Fibroblast of skin of left quadriceps (primary cell): ENCODE measurements around the gene FARS2.

Source experiments
- DNase-seq, 2 experiments: peaks; one replicate each; pipeline ENCODE4 v3.0.0-alpha.2; 2013; ENCODE audit warnings: low read depth in 2 of 2

The FARS2 gene

GRCh38 chr6:5260661-5261544 is at the start of gene FARS2, which contains the start of gene LYRM4:
FARS2 (plus strand) TSS chr6:5261513.
LYRM4 (minus strand) TSS chr6:5260950; CDS start chr6:5260733, 217 bp downstream.
- DNase-seq = peak; percentile 75 to 79

- no peak for DNase-seq
Observed at GRCh38 chr6:5213836-5214235, 47.5 kb upstream of the FARS2 start.

GRCh38 chr6:5214570-5215052 is 46.7 kb upstream of the FARS2 start:
- DNase-seq = peak; percentile 54 to 56

- no peak for DNase-seq
Observed at GRCh38 chr6:5215159-5215558, 46.2 kb upstream of the FARS2 start.

GRCh38 chr6:5215799-5216198 is 45.5 kb upstream of the FARS2 start:
- DNase-seq = no peak

- no peak for DNase-seq
Observed at GRCh38 chr6:5217356-5217755, 44.0 kb upstream of the FARS2 start.

- DNase-seq = no peak
Observed at GRCh38 chr6:5219011-5219691, 42.2 kb upstream of the FARS2 start.

- DNase-seq = no peak
Observed at GRCh38 chr6:5220443-5220842, 40.9 kb upstream of the FARS2 start.

GRCh38 chr6:5223309-5223708 is 38.0 kb upstream of the FARS2 start:
- DNase-seq = no peak

GRCh38 chr6:5229356-5229755 is 32.0 kb upstream of the FARS2 start:
- DNase-seq = no peak

GRCh38 chr6:5230081-5230480 is 31.2 kb upstream of the FARS2 start:
- no peak for DNase-seq

- DNase-seq = no peak
Observed at GRCh38 chr6:5231289-5231688, 30.0 kb upstream of the FARS2 start.

GRCh38 chr6:5234874-5235273 is 26.4 kb upstream of the FARS2 start:
- DNase-seq = no peak

- no peak for DNase-seq
Observed at GRCh38 chr6:5235830-5236229, 25.5 kb upstream of the FARS2 start.

GRCh38 chr6:5237805-5238204 is 23.5 kb upstream of the FARS2 start:
- DNase-seq = no peak

- DNase-seq = no peak
Observed at GRCh38 chr6:5238336-5238735, 23.0 kb upstream of the FARS2 start.

GRCh38 chr6:5241252-5241651 is 20.1 kb upstream of the FARS2 start:
- DNase-seq = no peak

GRCh38 chr6:5243069-5243468 is 18.2 kb upstream of the FARS2 start:
- no peak for DNase-seq

GRCh38 chr6:5246141-5247097 is 14.9 kb upstream of the FARS2 start:
- DNase-seq = no peak

GRCh38 chr6:5247201-5247600 is 14.1 kb upstream of the FARS2 start:
- DNase-seq = no peak

- DNase-seq = no peak
Observed at GRCh38 chr6:5248302-5249098, 12.8 kb upstream of the FARS2 start.
